SKM-1 treated with dmso at 0.1 percent for 144 hours (cell line): ENCODE data around the gene DUS1L.

Experiments used
- DNase-seq: peaks from one replicate; lab custom pipeline; 2025; ENCODE audit not compliant: unreplicated experiment; lab: John Stamatoyannopoulos, UW

DUS1L gene

GRCh38 chr17:82065638-82066303 is at the start of gene DUS1L:
Gene DUS1L, minus strand, starts transcription at chr17:82065804. Its CDS starts 745 bp downstream, at chr17:82065059.
- DNase-seq = peak; percentile 29

- DNase-seq = no peak
Observed at GRCh38 chr17:82114872-82115271, 49.3 kb upstream of the DUS1L start.

GRCh38 chr17:82114447-82114846 is 48.8 kb upstream of the DUS1L start:
- no peak for DNase-seq

GRCh38 chr17:82113941-82114340 is 48.3 kb upstream of the DUS1L start:
- no peak for DNase-seq

- no peak for DNase-seq
Observed at GRCh38 chr17:82113422-82113821, 47.8 kb upstream of the DUS1L start.

GRCh38 chr17:82112914-82113311 is 47.3 kb upstream of the DUS1L start:
- no peak for DNase-seq

GRCh38 chr17:82112181-82112913 is 46.7 kb upstream of the DUS1L start:
- DNase-seq = no peak

GRCh38 chr17:82110298-82110697 is 44.7 kb upstream of the DUS1L start:
- DNase-seq = no peak

- DNase-seq = no peak
Observed at GRCh38 chr17:82108961-82109475, 43.4 kb upstream of the DUS1L start.

- DNase-seq = no peak
Observed at GRCh38 chr17:82108496-82108945, 42.9 kb upstream of the DUS1L start.

- no peak for DNase-seq
Observed at GRCh38 chr17:82108038-82108437, 42.4 kb upstream of the DUS1L start.

GRCh38 chr17:82107341-82107860 is 41.8 kb upstream of the DUS1L start:
- DNase-seq = peak; percentile 6

- DNase-seq = peak; percentile 49
Observed at GRCh38 chr17:82106688-82107305, 41.2 kb upstream of the DUS1L start.

GRCh38 chr17:82105882-82106687 is 40.5 kb upstream of the DUS1L start:
- peak; percentile 81 for DNase-seq

- no peak for DNase-seq
Observed at GRCh38 chr17:82105417-82105881, 39.8 kb upstream of the DUS1L start.

GRCh38 chr17:82104797-82105416 is 39.3 kb upstream of the DUS1L start:
- DNase-seq = no peak

GRCh38 chr17:82103553-82104451 is 38.2 kb upstream of the DUS1L start:
- no peak for DNase-seq

- DNase-seq = no peak
Observed at GRCh38 chr17:82101767-82102679, 36.4 kb upstream of the DUS1L start.
